ENCODE results near the gene PIRT.
"Not testable (repeated sequence)": the region's sequence is repeated elsewhere in the genome, so short reads cannot be mapped to it uniquely, and the experiment has no call there.

DNA sequence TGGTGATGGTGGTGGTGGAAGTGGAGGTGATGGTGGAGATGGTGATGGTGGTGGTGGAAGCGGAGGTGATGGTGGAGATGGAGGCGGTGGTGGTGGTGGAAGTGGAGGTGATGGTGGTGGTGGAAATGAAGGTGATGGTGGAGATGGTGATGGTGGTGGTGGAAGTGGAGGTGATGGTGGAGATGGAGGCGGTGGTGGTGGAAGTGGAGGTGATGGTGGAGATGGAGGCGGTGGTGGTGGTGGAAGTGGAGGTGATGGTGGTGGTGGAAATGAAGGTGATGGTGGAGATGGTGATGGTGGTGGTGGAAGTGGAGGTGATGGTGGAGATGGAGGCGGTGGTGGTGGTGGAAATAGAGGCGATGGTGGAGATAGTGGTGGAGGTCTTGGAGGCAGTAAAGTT is 8.7 kb upstream of the PIRT start:
- TF ChIP-seq, protein P1, sequence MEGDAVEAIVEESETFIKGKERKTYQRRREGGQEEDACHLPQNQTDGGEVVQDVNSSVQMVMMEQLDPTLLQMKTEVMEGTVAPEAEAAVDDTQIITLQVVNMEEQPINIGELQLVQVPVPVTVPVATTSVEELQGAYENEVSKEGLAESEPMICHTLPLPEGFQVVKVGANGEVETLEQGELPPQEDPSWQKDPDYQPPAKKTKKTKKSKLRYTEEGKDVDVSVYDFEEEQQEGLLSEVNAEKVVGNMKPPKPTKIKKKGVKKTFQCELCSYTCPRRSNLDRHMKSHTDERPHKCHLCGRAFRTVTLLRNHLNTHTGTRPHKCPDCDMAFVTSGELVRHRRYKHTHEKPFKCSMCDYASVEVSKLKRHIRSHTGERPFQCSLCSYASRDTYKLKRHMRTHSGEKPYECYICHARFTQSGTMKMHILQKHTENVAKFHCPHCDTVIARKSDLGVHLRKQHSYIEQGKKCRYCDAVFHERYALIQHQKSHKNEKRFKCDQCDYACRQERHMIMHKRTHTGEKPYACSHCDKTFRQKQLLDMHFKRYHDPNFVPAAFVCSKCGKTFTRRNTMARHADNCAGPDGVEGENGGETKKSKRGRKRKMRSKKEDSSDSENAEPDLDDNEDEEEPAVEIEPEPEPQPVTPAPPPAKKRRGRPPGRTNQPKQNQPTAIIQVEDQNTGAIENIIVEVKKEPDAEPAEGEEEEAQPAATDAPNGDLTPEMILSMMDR (IDR thresholded peaks at IDR 0.05) = not testable (repeated sequence)
- TF ChIP-seq EP300 (IDR thresholded peaks at IDR 0.05) = not testable (repeated sequence)
